HPDE6-E6E7 (cell line): Measurements from ENCODE around the gene TBC1D4.

Experiments
- DNase-seq: peaks from one replicate; pipeline ENCODE4 v3.0.0; 2011; ENCODE audit warnings: missing footprints; ENCODE audit errors: extremely low spot score

TBC1D4 gene

DNA sequence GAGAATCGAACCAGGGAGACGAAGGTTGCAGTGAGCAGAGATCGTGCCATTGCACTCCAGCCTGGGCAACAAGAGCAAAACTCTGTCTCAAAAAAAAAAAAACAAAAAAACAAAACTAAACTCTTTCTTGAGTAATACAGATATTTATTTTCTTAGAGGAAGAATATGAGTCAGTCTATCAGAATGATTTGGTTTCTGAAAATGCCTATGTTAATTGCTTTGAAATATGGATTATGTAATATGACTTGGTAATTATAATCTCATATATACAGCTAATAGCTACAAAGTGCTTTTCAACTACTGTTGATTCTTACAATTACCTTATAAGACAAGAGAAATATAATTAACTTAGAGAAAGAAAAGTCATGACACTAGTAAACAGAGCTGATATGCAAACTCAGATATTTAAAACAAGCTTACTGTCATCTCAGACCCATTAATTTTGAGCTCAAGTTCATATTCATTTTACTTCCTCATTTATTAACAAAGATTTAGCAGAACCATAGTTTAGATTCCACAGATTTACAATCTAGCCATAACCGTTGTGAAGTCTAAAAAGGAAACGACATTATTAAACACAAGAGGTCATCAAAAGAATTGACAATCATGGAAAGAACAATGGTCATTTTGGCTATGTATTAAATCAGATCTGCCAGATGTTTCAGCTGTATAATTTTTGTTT, 88.0 kb downstream of the TBC1D4 start:
- no peak for DNase-seq

GRCh38 chr13:75391432-75392100, 90.4 kb downstream of the TBC1D4 start:
- no peak for DNase-seq

- DNase-seq: no peak
Observed at GRCh38 chr13:75390229-75390628, 91.7 kb downstream of the TBC1D4 start.

DNA sequence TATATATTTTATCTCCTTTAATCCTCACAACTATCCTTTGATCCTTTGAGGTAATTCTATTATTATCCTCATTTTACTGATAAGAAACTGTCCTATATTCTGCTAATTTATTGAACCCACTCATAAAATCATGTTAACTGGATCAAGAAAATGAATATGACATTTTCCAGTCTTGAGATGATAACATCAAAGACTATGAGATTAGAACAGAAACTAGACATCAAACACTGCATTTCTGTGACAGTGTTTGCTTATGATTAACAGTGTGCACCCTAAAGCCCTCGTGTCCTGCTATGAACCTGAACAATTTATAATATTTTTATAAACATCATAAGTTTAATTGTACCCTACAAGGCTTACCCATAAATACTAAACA, 96.3 kb downstream of the TBC1D4 start:
- no peak for DNase-seq

GRCh38 chr13:75384879-75385707, 96.9 kb downstream of the TBC1D4 start:
- DNase-seq: no peak

DNA sequence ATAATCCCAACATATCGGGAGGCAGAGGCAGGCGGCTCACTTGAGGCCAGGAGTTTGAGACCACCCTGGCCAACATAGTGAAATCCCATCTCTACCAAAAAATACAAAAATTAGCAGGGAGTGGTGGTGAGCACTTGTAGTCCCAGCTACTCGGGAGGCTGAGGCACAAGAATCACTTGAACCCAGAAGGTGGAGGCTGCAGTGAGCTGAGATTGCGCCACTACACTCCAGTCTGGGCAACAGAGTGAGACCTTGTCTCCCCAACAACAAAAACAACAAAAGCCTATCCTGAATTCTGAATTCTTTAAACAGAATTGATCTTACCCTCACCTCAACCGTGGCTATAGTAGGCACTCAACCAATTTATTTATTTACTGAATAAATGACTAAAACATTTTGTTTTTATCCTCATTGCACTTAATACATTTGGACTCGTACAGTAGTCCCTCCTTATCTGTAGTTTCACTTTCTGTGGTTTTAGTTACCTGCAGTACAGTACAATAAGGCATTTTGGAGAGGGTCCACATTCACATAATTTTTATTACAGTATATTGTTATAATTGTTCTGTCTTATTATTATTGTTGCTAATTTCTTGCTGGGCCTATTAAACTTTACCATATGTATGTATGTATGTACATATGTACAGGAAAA, 98.8 kb downstream of the TBC1D4 start:
- DNase-seq: no peak

GRCh38 chr13:75378301-75378700, 103.7 kb downstream of the TBC1D4 start:
- DNase-seq: no peak

DNA sequence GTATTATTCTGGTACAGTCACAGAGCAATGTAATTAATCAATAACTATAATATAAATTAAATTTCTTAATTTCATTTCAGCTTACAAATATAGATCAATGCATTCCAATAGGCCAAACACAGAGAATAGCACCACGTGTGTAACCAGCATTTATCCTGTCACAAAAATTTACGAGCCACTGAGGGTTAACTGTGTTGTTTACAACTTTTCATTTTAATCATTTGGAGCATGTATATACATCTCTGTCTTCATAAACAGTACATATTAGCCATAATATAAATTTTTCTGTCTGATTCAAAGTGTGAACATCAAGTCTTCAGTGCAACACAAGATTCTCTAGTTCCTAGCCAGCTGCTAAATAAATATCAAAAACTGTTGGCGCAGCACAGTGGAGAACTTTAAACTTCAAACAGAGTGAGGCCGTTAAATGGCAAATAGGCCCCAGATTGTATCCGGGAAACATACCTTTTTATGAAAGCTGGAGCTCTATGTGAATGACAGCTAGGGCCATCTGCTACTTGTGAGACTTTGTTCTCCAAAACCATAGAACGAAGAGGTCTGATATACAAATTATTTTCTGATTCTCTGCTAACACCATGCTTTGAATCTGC, 105.1 kb downstream of the TBC1D4 start:
- DNase-seq: no peak

DNA sequence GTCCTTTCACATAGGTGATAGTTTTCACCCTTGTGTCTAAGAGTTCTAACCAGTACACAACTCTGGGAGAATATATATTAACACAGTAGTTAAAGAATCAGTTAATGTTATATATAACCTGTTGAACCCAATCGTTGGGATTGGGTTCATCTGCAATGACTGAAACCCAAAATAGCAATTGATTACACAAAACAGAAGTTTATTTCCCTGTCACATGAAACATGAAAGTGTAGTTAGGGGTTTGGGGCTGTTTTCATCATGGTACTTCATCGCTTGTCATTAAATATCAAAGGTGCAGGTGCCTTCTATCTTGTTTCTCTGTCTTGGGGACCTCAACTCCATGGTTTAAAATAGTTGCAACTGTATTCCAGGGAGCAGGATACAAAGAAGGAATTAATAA, 106.6 kb downstream of the TBC1D4 start:
- DNase-seq: no peak

DNA sequence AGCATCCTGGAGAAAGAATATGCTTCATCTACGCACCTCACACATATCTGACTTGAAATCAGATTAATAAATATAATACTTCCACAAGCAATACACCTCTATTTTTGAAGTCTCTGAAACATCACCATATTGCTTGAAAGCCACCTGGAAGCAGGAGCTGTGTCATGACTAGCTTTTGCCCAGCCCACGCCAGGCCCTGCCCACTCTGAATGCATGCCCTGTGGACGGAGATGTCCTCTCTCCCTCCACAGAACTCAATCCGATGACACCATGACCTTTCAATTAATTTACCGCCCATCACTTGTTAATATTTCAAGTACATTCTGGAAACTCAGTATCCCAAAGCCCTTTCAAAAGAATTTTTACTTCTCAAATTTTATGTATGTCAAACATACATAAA, 108.0 kb downstream of the TBC1D4 start:
- DNase-seq: no peak

- DNase-seq: no peak
Observed at GRCh38 chr13:75372923-75373841, 108.8 kb downstream of the TBC1D4 start.

GRCh38 chr13:75372517-75372916, 109.5 kb downstream of the TBC1D4 start:
- DNase-seq: peak; percentile 20

GRCh38 chr13:75371203-75371602, 110.8 kb downstream of the TBC1D4 start:
- no peak for DNase-seq

- no peak for DNase-seq
Observed at GRCh38 chr13:75370774-75371173, 111.2 kb downstream of the TBC1D4 start.

DNA sequence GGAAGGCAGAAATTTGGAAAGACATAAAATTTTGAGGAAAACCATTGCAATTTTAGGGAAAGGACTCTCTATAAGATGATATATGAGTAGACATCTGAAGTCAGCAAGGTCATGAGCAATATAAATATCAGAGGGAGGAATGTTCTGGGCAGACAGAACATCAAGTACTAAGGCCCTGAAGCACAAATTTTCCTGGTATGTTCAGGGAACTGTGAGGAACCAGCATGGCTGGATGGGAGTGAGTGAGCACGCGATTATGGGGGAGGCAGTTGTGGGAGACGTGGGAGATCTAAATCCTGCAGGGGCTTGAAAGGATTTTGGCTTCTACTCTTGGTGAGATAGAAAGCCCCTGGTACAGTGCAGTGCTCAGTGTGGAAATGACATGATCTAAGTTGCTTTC, 112.0 kb downstream of the TBC1D4 start:
- DNase-seq: no peak

DNA sequence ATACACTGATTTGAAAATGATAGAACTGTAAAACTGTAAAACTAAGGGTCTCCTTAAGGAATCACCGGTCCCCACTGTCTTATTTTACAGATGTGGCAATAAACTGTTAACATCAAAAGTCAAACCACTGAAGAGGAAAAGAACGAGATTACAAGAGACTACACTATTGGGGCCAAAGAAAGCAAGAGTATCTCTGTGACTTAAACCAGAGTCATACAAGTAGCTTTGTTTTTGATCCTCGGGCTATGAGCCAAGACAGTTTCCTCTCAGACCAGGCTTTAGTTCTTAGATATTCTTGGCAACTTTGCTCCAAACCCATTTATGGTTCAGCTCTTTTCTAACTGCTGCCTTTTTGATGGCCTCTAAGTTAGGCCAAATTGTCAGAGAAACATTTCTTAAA, 113.8 kb downstream of the TBC1D4 start:
- no peak for DNase-seq

GRCh38 chr13:75366380-75367280, 115.3 kb downstream of the TBC1D4 start:
- DNase-seq: no peak

DNA sequence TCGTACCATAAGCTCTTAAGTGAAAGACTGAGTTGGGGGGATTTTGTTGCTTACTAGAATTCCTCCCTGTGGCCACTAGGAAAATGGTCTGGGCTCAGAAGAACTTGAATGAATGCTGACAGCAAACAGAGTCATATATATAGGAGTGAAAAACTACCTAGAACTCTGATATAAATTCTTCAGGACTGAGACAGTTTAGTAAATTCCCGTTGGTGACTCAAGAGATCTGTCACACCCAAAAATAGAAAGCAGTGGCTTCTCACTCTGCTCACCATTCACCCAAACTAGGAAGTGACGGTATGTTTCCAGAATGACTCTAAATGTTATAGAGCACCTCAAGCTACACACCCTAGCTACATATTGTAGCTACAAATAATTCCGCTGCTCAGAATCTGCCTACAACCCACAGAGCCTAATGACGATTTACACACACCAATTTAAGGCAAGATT, 116.2 kb downstream of the TBC1D4 start:
- DNase-seq: peak; percentile 22

DNA sequence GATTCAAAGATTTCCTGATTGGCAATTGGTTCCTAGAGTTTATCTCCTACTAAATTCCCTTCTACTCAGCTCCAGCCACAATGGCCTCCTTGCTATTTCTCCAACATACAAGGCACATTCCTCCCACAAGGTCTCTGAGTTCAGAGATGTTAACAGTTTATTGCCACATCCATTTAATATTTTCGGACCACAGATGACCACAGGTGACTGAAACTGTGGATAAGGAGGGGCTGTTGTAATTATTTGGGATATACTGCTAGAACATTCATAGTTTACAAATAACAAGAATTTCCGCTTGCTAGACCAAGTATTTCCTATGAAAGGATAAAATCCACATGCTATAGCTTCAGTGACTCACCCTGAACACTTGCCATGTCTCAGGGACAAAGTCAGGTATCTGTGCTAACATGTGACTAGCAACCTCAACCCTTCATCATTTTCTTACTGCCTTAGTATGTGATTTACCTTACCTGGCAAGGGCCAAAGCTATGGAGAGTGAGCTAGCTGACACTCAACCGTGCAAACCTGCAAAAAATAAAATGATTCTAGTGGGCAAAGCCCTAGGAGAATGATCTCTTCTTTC, 117.7 kb downstream of the TBC1D4 start:
- peak; percentile 7 for DNase-seq
